ENCODE measurements around the gene MXD1. TPM values are rescaled to one million over a fixed set of nuclear protein-coding genes. Genes with fewer than 3 reads are reported as not detected.

MXD1 gene
- total and polyA plus RNA-seq, 2 of the 4 experiments (the other 2 are of a cell fraction), result 2.0 to 3.7 TPM

GRCh38 chr2:69937968-69938367, 23.1 kb downstream of the MXD1 start:
- no peak overlapping the region for H2BK5ac ChIP-seq (ENCODE audit: low read depth, low read length, poor library complexity, severe bottlenecking)
- no peak overlapping the region for H3K4me3 ChIP-seq (ENCODE audit: insufficient read depth, low read depth, low read length)
- ATAC-seq (ENCODE audit: low read depth), result no peak
- no peak overlapping the region for H2AK9ac ChIP-seq (replicated peaks; ENCODE audit: low read depth, low read length, poor library complexity)
- H2BK120ac ChIP-seq (ENCODE audit: low read depth, low read length), result no peak overlapping the region
- no peak overlapping the region for H4K5ac ChIP-seq (ENCODE audit: low read depth, low read length)
- H3K36me3 ChIP-seq (ENCODE audit: control insufficient read depth, insufficient read depth, low read length), result peaks cover 31% of the 10 kb centered on the region
- no peak overlapping the region for H3K27ac ChIP-seq (ENCODE audit: insufficient read depth, low read length)
- peaks cover 12% of the 10 kb centered on the region for H3K9me1 ChIP-seq (ENCODE audit: insufficient read depth, low read length)
- no peaks in the 10 kb centered on the region for H3K27me3 ChIP-seq (ENCODE audit: control insufficient read depth, insufficient read depth, low read length)
- no peak overlapping the region for H3K18ac ChIP-seq (ENCODE audit: low read depth, low read length)
- WGBS, 2 experiments (ENCODE audit: extremely low coverage in 2 of 2, insufficient read length in 1 of 2), result 100% methylated on average over 6 of the region's 14 CpGs; no CpG with 5 or more reads in 1 of the 2 experiments
- H3K4me2 ChIP-seq (ENCODE audit: low read depth, low read length), result no peak overlapping the region
- H3K14ac ChIP-seq (replicated peaks; ENCODE audit: low read depth, low read length), result no peak overlapping the region
- no peak overlapping the region for H2BK15ac ChIP-seq (ENCODE audit: low read depth, low read length)
- no peak overlapping the region for H3K23ac ChIP-seq (ENCODE audit: low read depth, low read length)
- H3K9ac ChIP-seq (ENCODE audit: low read depth, low read length), result no peak overlapping the region
- TF ChIP-seq MXI1 (IDR thresholded peaks at IDR 0.05; ENCODE audit: borderline replicate concordance, low read depth, low read length) (no peak), SMC3 (IDR thresholded peaks at IDR 0.05; ENCODE audit: low read depth, low read length) (no peak)
- in situ Hi-C loops (cut with MboI; ENCODE audit: low sequenced_read_pairs) (no loop called here), dilution Hi-C loops (cut with HindIII; ENCODE audit: low sequenced_read_pairs, unreplicated experiment) (no loop called here), intact Hi-C loops (cut with micrococcal nuclease) (no loop called here)
- no peaks in the 10 kb centered on the region for H4K20me1 ChIP-seq (ENCODE audit: insufficient read depth, low read length)
- ChIA-PET POLR2A (ENCODE audit: unreplicated experiment) (no interaction called here), CTCF (no interaction called here)
- no peaks in the 10 kb centered on the region for H3K9me3 ChIP-seq (ENCODE audit: control insufficient read depth, insufficient read depth, low read length)
- H3K4me1 ChIP-seq (ENCODE audit: control insufficient read depth, insufficient read depth, low read length), result peaks cover 9% of the 10 kb centered on the region
- H4K91ac ChIP-seq (ENCODE audit: insufficient read depth, low read depth, low read length), result no peak overlapping the region
- H3K56ac ChIP-seq (ENCODE audit: extremely low read depth, insufficient read depth, low read length), result no peak overlapping the region
- H2AK5ac ChIP-seq (ENCODE audit: low read depth, low read length), result no peak overlapping the region
- no peak overlapping the region for H4K8ac ChIP-seq (ENCODE audit: low read depth in 2 of 2, low read length in 2 of 2)
- H3K79me1 ChIP-seq (ENCODE audit: low read depth in 1 of 2, low read length in 2 of 2), result peaks cover 10 to 13% of the 10 kb centered on the region in 2 experiments
- H2BK20ac ChIP-seq (ENCODE audit: low read depth, low read length), result no peak overlapping the region
- no peak overlapping the region for H3K4ac ChIP-seq (ENCODE audit: low read depth, low read length)
- BruUV-seq (replicated peaks), result no TSS peak
- no peak overlapping the region for H2AFZ ChIP-seq (replicated peaks; ENCODE audit: low read length, poor library complexity)
- no peak for DNase-seq
